Measurements from ENCODE around the gene HECTD4.
A peak's percentile ranks its signal among the peaks of the same experiment; 100 is the strongest.

Gene HECTD4

GRCh38 chr12:112198120-112198733 is 184.0 kb downstream of the HECTD4 start:
- peak; percentile 51 for DNase-seq

GRCh38 chr12:112196196-112196875 is 185.9 kb downstream of the HECTD4 start:
- DNase-seq: no peak

GRCh38 chr12:112194601-112195247 is 187.5 kb downstream of the HECTD4 start:
- no peak for DNase-seq

GRCh38 chr12:112192475-112192874 is 189.8 kb downstream of the HECTD4 start:
- no peak for DNase-seq

- no peak for DNase-seq
Observed at GRCh38 chr12:112191840-112192321, 190.3 kb downstream of the HECTD4 start.

- DNase-seq: no peak
Observed at GRCh38 chr12:112191201-112191600, 191.0 kb downstream of the HECTD4 start.

DNA sequence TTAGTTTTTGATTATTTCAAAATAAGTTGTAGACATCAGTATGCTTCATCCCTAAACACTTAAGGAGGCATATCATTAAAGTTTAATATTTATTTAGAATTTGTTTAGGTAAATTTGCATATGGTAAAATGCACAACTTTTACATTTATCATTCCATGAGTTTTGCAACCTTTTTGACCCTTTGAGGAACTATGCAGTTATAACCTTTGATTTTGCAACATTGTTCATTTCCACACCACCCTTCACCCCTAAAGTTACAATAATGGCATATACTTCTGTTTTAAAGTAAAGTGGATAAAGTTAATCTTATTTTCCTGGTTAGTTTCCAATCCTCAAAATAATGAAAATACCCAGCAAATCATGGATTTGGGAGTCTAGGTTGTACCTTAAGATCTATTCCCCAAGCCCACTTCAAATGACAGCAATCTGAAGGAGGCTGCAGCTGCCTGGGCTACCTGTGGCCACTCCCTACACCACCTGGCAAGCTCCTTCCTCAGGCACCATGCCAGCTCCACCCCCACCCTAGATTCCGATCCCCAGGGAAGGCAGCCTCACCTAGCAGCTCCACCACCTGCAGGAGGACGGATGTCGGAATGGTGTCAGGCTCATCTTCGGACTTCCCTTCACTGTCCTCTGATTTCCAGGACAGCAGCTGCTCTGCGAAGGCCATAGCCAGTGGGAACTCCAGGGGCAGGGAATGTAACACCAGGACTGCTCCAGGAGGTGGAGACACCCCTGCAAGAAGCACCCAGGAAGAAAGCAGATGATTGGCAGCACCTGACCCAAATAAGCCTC is 191.8 kb downstream of the HECTD4 start:
- DNase-seq: no peak

DNA sequence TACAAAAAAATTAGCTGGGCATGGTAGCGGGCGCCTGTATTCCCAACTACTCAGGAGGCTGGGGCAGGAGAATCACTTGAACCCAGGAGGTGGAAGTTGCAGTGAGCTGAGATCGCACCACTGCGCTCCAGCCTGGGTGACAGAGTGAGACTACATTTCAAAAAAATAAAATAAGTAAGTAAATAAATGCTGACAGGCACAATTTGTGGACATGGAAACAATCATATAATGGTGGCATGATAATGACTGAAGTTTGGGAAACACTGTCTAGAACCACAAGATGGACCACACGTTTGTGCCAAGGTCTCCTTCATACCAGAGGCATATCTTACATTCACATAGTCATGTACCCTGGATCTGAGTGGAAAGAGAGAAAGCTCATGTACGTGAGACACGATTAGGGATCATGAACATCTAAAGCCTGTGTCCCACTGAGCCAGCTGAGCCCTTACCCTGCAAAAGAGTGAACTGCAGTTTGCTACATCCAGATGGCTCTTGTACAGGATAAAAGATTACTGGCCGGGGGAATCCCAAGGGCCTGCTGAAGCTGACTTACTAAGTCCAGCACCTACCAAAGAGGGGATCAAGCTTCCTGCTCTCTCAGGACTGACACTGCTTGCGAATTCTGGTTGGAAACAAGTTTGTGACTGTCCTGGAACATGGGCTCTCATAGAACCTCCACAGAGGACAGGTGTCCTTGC is 194.0 kb downstream of the HECTD4 start:
- DNase-seq: no peak

GRCh38 chr12:112185093-112185923 is 196.9 kb downstream of the HECTD4 start:
- DNase-seq: no peak

GRCh38 chr12:112184056-112184887 is 198.0 kb downstream of the HECTD4 start:
- DNase-seq: no peak

GRCh38 chr12:112183141-112184021 is 198.8 kb downstream of the HECTD4 start:
- DNase-seq: no peak

- DNase-seq: no peak
Observed at GRCh38 chr12:112182499-112182898, 199.7 kb downstream of the HECTD4 start.

DNA sequence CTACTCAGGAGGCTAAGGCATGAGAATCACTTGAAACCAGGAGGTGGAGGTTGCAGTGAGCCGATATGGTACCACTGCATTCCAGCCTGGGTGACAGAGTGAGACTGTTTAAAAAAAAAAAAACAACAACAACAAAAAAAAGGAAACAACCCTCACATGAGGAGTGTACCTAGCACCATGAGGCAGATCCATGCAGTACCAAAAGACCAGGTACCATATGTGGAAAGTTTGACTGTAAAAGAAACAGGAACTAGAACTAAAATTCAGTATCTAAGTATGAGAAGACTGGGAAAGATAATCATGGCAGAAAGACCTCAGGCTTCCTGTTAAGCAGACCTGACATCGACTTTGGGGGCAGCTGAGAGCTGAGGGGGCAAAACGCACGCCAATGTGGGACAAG is 201.8 kb downstream of the HECTD4 start:
- DNase-seq: no peak

GRCh38 chr12:112179916-112180315 is 202.3 kb downstream of the HECTD4 start:
- DNase-seq: no peak

- no peak for DNase-seq
Observed at GRCh38 chr12:112179341-112179740, 202.9 kb downstream of the HECTD4 start.

GRCh38 chr12:112178796-112179195 is 203.4 kb downstream of the HECTD4 start:
- no peak for DNase-seq

DNA sequence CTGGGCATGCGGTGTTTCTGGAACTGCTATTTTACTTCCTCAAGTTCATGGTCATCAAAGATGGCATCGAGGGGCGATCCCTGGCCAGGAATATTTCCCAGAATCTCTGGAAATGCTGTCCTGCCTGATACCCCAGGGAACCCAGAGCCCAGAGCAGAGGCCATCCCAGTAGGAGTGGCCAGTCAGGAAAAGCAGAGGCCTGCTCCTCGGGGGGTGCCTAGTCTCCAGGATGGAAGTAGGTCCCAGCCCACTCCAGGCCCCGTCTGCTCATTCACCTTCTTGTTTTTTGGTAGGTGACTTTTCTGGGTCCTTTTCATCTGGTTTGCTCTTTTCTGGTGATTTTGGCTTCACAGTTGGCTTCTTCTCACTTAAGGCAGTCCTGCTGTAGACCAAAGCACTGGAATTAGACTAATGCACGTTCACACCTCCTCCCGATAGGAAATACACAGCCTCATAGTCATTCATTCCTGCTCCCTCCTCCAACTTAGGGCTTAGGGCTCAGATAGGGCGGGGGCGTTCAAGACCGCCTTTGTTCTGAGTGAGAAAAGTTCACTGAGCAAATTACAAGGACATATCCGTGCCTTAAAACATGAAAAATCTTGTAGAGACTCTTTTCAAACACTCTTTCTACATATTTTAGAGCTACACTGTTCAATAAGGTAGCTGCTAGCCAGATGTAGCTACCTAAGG is 205.8 kb downstream of the HECTD4 start:
- DNase-seq: no peak

- no peak for DNase-seq
Observed at GRCh38 chr12:112175361-112176155, 206.7 kb downstream of the HECTD4 start.
